HG03025 (cell line): Measurements from ENCODE around the gene BLOC1S5.
A peak's percentile ranks its signal among the peaks of the same experiment; 100 is the strongest.
"Not testable (repeated sequence)": the region's sequence is repeated elsewhere in the genome, so short reads cannot be mapped to it uniquely, and the experiment has no call there.

Source experiments
- ATAC-seq: cut with Tn5 transposase; IDR thresholded peaks from one replicate; pipeline ENCODE4 v1.9.1; 2021; ENCODE audit warnings: mild to moderate bottlenecking, moderate library complexity; ENCODE audit not compliant: unreplicated experiment, low FRiP score

Gene BLOC1S5

GRCh38 chr6:8054276-8054675 lies 9.9 kb downstream of the BLOC1S5 start:
- ATAC-seq = no peak

DNA sequence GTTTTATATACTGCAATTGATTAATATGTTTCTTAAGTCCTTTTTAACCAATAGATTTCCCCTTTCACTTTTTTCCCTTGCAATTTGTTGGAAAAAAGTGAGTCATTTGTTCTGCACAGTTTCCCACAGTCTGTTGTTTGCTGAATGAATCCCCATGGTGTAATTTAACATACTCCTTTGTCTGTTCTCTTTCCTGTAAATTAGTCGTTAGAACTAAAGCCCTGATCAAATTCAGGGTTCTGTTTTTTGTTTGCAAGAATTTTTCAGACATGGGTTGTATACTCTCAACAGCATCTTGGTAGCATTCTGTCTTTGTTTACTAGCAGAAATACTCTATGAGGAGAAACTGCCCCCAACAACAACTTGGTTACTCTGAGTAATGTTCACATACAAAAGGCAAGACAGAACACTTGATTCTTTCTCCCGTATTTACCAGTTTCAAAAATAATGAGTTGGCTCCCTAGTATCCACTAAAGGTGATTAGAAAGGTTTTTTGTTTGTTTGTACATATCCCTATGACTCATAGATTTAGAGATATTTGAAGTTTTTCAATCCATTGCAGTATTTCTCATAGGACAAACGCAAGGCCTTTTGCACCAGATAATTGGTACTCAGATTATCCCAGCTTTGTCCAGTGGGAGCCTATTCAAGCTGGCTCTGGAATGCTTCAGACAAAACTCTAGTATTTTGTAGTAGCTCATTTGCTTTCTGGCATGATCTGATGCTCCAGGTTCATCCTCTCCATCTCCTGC lies 16.5 kb downstream of the BLOC1S5 start:
- ATAC-seq = no peak

- not testable (repeated sequence) for ATAC-seq
Measured at GRCh38 chr6:8045769-8046168, 18.4 kb downstream of the BLOC1S5 start.

DNA sequence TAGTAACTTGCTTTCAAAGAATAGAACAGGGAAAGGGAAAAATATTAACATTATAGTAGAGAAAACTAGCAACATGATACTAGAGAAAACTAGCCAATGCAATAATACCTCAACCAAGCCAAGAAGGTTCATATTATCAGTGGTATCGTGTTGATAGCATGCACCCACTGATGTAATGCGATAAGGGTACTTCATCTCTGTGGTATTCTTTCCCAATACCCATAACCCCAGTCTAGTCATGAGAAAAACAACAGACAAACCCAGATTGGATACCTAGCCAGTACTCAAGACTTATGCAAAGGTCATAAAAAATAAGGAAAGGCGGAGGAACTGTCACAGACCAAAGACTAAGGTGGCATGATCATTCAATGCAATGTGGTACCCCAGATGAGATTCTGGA lies 21.0 kb downstream of the BLOC1S5 start:
- no peak for ATAC-seq

DNA sequence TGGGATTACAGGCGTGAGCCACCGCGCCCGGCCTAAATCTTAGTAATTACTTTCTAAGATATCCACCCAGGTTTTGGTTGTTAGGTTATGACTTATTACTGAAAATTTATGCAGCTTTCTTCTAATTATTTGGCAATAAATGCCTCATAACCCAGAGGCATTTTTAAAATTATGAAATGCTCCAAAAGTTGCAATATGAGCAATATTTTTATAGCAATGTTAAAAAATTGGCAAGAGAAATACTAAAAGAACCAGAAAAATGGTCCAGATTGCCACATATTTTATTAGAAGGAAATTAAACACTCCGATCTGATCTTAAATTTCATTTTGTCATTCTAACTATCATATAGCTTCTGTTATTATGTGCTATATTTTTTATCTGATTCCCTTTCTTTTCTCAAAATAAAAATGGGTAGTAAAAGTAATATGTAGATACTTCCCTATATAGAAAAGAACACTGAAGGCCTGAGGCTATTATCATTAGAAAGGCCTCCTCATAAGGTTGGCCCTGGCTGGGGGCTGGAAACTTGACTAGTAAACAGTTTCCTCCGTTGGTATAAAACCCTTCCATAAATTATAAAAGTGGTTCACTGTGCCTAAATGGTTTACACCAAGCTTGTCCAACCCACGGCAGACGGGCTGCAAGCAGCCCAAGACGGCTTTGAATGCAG lies 22.1 kb downstream of the BLOC1S5 start:
- ATAC-seq = no peak

- ATAC-seq = not testable (repeated sequence)
Measured at GRCh38 chr6:8034107-8034506, 30.1 kb downstream of the BLOC1S5 start.

GRCh38 chr6:8030920-8031319 lies 33.3 kb downstream of the BLOC1S5 start:
- ATAC-seq = no peak

DNA sequence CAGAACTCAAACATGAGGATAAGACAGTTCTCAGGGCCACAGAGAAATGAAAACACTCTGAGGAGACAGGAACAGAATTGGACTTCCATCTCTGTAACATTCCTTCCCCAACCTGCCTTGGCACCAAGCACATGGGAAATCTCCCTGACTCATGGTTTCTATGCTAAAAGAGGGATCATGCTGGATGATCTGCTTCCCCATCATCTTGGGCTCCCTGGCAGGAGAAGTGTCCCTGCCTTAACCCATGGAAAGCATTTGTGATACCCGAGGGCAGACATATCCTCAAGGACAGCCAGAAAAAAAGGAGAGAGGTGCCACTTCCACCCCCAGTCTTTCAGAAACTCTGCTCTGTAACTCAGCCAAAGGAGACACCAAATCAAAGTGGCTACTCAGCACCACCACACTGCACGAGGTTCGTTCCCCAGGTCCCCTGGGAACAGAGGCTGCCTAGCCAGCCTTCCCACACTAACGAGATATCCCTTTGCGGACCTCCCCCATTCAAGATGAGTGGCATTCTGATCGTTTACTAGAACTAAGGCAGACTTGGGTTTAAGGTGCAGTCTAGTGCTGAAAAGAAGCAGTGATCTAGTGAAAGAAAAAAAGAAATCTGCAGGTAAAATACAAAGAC lies 34.8 kb downstream of the BLOC1S5 start:
- no peak for ATAC-seq

DNA sequence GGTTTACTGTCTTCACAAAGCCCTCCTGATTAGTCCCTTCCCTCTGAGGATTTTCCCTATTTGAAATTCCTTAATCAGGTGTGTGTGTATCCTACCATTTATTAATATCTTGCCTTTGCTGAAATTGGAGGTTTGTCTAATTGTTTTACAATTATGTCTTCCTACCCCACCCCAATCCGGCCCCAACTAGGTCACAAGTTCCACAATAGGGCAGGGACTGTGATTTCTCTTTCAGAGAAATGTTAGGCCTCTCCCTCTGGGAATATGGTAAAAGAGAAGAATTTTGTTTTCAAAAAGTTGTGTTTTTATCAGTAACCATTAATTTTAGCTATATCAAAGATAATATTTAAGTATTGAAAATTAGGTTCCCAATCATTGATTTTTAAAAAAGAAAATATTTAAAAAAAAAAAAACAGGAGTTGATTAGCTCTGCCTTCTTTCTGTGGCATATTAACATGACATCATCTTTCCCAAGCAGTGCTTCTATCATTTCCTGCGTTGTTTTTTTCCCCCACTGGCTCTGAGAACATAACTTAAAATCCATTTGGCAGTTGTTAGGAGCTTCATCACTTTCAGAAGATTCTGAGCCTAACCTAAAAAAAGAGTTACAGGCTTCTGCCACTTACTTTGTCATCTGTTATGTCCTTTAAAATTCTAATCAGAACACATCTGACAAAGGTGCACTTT lies 36.1 kb downstream of the BLOC1S5 start:
- ATAC-seq = no peak

- no peak for ATAC-seq
Measured at GRCh38 chr6:8026800-8027199, 37.4 kb downstream of the BLOC1S5 start.

GRCh38 chr6:8025191-8025590 lies 39.0 kb downstream of the BLOC1S5 start:
- no peak for ATAC-seq

- ATAC-seq = no peak
Measured at GRCh38 chr6:8023638-8024037, 40.6 kb downstream of the BLOC1S5 start.

DNA sequence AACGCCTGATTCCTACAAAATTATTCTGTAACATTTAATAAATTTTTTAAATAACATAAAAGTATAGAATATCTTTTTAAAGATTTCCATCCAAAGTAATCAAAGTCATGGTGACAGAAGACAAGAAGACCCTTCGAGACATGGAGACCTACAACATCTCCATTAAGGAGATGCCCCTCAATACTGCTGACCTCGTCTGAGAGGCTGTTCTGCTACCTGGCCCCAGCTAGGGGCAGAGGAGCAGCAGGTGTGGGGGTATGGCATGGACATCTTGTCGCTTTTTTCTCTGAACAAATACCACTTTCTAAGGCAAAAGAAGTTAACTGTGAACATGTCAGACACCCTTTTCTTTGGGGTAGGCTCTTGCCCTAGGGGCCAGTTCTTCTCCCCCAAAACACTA lies 44.1 kb downstream of the BLOC1S5 start:
- no peak for ATAC-seq

DNA sequence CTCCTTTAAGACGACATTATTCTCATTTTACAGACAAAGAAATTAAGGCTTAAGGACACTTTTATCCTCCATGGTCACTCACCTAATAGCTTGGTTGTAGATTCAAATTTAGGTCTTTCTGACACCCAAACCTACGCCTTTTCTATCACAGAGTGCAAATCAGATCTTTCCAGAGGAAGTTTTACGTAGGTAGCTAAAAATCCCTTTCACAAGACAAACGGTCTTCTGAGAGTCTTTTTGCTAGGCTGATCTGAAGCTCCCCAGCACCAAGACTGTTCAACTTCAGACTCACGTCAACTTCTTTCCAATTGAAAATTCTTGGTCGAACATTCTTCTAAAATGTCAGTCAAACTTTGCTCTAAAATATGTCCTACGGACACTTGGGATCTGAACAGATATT lies 46.5 kb downstream of the BLOC1S5 start:
- ATAC-seq = no peak

DNA sequence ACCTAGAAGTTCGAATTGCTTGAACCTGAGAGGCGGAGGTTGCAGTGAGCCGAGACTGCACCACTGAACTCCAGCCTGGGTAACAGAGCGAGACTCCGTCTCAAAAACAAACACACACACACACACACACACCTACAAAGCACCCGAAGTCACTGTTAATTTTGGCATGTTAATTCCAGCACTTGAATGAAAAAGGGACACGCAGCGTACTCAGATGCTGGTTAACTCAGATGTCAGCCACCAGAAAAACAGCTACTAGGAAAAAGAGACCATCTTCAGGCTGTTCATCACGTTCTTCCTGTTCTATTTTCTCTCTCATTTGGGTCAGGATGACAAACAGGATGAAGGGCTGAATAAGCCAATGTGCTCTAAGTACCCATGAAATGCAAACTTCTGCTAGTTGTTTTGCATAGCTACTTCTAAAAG lies 46.9 kb downstream of the BLOC1S5 start:
- ATAC-seq = peak; percentile 72

GRCh38 chr6:8014947-8015346 lies 49.2 kb downstream of the BLOC1S5 start:
- no peak for ATAC-seq

DNA sequence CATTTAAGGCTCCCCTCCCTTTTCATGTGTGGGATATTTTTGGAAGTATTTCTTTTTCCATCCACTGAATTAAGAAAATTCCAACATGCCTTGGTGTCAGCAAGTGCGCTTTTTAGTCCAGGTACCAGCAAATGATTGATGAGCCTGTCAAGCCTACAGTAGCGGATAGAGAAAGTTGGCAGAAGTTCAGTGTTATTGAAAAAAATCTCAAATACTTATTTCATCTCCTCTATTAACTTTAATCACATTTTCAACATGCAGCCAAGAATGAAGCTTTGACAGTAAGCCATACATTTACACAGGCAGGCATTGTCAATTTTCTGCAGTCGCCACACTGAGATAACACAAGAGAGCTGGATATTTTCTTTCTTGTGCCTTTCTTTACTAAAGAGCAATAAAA lies 50.4 kb downstream of the BLOC1S5 start:
- no peak for ATAC-seq

DNA sequence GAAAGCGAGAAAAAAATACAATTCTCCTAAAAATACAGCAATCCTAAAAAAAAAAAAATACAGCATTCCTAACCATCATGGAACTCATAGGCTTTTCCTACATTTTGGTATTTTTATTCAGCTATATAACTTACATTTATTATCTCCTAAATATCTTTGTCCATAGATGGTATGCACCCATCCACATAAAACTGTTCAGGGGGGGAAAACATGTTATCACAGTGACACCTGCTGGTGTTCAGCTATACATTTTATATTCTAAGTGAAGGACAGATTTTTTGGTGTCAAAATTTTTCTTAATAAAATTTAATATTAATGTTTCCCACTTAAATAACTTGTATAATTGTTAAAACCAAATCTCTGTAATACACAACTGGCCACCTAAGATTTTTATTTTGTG lies 58.0 kb downstream of the BLOC1S5 start:
- no peak for ATAC-seq

GRCh38 chr6:8005136-8005535 lies 59.1 kb downstream of the BLOC1S5 start:
- no peak for ATAC-seq

- no peak for ATAC-seq
Measured at GRCh38 chr6:8000636-8001035, 63.6 kb downstream of the BLOC1S5 start.

DNA sequence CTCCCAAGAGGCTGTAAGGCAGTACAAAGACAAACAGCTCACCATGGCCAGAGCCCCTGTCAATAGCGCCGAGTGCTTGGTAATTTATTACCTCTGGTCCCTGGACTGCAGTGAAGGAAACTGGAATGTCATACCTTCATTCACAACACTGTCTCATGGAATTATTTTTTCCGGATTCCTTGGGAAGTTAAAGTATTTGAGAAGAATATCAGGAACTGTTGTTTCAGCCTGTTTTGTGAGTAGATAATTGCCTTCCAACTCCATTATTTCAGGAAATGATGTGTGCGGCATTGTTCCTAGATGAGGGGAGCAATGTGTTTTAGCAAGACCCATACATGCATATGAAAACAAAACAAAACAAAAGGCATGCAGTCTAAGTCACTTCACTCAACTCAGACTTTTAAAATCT lies 64.0 kb downstream of the BLOC1S5 start:
- no peak for ATAC-seq
